NCI-H1436 (cell line): ENCODE results near the gene CPXM1.
"Not testable (repeated sequence)": the region's sequence is repeated elsewhere in the genome, so short reads cannot be mapped to it uniquely, and the experiment has no call there.

Experiments used
- DNase-seq: peaks from one replicate; lab custom pipeline; 2025; lab: John Stamatoyannopoulos, UW

The CPXM1 gene

GRCh38 chr20:2799688-2800520 lies 523 bp downstream of the CPXM1 start:
- DNase-seq: no peak

- no peak for DNase-seq
Measured at GRCh38 chr20:2799271-2799670, 1.2 kb downstream of the CPXM1 start.

- no peak for DNase-seq
Measured at GRCh38 chr20:2798814-2799213, 1.6 kb downstream of the CPXM1 start.

- DNase-seq: no peak
Measured at GRCh38 chr20:2798095-2798805, 2.2 kb downstream of the CPXM1 start.

GRCh38 chr20:2797136-2797983 lies 3.1 kb downstream of the CPXM1 start:
- DNase-seq: no peak

GRCh38 chr20:2796011-2796660 lies 4.3 kb downstream of the CPXM1 start:
- DNase-seq: no peak

GRCh38 chr20:2795451-2795850 lies 5.0 kb downstream of the CPXM1 start:
- DNase-seq: no peak

- DNase-seq: no peak
Measured at GRCh38 chr20:2794866-2795447, 5.5 kb downstream of the CPXM1 start.

GRCh38 chr20:2794202-2794748 lies 6.2 kb downstream of the CPXM1 start:
- no peak for DNase-seq

GRCh38 chr20:2793471-2793870 lies 7.0 kb downstream of the CPXM1 start:
- no peak for DNase-seq

GRCh38 chr20:2783908-2784566 lies 16.4 kb downstream of the CPXM1 start:
- DNase-seq: no peak

GRCh38 chr20:2780948-2781347 lies 19.5 kb downstream of the CPXM1 start:
- DNase-seq: no peak

GRCh38 chr20:2778602-2779321 lies 21.7 kb downstream of the CPXM1 start:
- no peak for DNase-seq

GRCh38 chr20:2775139-2775538 lies 25.3 kb downstream of the CPXM1 start:
- no peak for DNase-seq

GRCh38 chr20:2773812-2774211 lies 26.6 kb downstream of the CPXM1 start:
- no peak for DNase-seq

- DNase-seq: no peak
Measured at GRCh38 chr20:2771631-2772080, 28.8 kb downstream of the CPXM1 start.

- not testable (repeated sequence) for DNase-seq
Measured at GRCh38 chr20:2770091-2770490, 30.3 kb downstream of the CPXM1 start.

- DNase-seq: no peak
Measured at GRCh38 chr20:2768632-2769015, 31.8 kb downstream of the CPXM1 start.

- DNase-seq: no peak
Measured at GRCh38 chr20:2767768-2768631, 32.4 kb downstream of the CPXM1 start.
